Activated CD4-positive, alpha-beta T cell treated with anti-CD3 and anti-CD28 coated beads, Interleukin-2, amount 50 U/mL, for 24 hours (primary cell): ENCODE measurements around the gene CPNE1.
A peak's percentile ranks its signal among the peaks of the same experiment; 100 is the strongest.
"Not testable (repeated sequence)": the region's sequence is repeated elsewhere in the genome, so short reads cannot be mapped to it uniquely, and the experiment has no call there.

Experiments used
- DNase-seq, 2 donors: peaks; one replicate each; pipeline ENCODE4 v3.0.0-alpha.2; 2020; ENCODE audit warnings: low read depth in 1 of 2, low spot score in 1 of 2

The CPNE1 gene

DNA sequence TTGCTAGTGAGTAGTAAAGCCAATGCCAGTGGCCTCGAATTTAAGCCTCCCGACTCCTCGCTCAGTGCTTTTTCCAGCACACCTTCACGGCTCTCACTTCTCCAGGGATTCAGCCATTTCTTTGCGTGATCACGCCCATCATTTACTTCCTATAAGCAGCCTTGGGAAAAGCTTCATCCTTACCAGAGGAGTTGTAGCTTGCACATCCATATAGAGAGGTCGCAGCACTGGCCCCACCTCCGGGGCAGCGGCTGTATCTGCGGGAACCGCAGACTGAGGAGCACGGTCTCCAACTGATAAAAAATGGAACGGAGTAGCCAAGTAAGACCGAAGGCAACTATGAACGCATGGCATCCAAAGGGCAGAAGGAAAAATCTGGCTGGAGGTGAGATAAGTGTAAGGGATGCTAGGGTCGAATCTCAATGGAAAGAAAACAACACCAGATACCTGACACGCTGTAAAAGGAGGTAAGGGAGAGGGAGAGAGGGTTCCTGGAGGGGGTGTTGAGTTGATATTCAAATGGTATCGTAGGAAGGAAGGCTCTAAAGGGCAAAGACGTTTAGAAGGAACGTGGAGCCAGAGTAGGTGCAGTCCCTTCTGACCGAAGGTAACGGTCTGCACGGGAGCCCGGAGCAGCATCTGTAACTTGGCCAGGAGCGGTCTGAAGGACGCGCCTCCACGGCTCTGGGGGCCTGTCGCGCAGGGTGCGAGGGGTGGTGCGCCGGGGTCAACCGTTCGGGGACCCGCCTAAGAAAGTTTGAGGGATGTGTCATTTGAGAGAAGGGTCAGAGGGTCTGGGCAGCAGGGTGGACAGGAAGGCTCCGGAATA lies 33.8 kb upstream of the CPNE1 start:
- no peak for DNase-seq

DNA sequence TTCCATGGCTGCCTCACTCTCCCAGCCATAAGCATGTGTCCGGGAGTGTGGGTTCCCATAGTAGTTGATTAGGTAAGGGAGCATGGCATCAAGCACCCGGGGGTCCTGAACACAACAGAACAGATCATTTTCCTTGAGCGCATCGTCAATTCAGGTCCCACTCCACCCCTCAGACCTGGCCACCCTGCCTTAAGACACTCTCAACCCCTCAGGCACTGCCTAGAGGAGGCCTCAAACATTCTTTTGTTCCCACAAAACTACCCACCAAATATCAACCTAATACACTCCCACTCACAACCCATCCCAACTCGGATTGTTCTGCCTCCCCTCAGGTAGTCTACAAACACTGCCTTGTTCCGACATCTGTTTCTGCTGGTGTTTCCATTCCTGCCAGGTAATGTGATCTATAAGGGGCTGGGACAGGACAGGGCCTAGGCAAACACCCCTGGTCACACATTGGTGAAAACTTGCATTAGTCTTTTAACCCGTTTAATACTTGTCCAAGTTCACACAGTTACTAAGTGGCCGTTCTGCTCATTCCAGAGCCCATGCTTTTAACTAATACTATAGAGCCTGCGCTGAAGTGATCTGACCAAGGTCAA lies 33.1 kb upstream of the CPNE1 start:
- no peak for DNase-seq

DNA sequence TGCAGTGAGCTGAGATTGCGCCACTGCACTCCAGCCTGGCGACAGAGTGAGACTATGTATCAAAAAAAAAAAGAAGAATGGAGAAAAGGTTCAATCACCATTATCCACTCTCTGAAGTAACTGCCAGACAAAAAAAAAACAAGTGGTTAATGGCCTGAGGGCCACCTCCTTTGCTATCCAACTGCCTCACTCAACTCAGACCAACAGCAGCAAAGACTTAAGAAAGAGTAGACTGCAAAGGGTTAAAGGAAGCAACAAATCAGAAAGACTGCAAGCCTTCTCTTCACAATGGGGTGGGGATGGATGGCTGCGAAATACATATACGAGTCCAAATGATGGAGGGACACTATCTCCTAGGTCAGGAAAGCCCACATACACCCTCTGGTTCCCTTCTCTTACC lies 31.3 kb upstream of the CPNE1 start:
- no peak for DNase-seq

DNA sequence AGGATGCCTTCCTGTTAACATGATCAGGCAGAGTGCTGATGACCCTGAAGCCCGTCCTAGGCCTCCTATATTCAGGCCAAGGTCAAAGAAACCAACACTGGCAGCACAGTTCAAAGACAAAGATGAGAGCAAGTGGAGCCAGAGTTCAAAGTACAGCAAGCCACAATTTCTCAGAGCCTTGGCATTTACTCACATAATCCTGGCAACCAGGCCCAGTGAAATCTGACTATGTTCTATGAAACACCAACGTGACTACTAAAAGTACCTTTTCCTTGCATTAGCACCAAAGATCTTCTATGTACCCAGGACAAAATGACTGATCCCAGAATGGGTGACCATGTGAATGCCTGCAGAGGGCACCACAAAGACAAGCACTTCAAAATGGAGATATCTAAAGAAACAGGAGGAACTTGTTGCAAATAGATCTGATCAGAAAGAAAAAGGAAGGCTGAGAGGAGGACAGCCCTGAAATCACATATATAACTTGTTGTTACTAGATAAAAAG lies 30.6 kb upstream of the CPNE1 start:
- DNase-seq: no peak

DNA sequence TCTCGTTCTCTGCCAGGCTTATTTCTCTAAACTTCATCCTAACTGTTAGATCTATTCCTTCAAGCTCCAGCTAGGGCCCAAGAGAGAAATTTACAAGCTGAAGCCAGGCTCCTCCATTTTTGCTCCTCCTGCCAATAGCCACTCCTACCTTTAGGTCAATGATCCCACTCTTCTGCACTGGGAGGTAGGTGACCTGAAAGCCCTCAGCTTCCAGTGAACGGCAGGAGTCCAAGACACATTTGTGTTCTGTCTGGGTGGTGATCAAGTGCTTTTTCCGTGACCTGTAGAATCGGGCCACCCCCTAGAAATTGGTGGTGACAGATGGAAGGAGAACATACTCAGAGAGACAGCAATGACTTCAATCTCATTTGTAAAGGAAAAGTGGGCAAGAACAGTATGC lies 25.6 kb upstream of the CPNE1 start:
- no peak for DNase-seq

DNA sequence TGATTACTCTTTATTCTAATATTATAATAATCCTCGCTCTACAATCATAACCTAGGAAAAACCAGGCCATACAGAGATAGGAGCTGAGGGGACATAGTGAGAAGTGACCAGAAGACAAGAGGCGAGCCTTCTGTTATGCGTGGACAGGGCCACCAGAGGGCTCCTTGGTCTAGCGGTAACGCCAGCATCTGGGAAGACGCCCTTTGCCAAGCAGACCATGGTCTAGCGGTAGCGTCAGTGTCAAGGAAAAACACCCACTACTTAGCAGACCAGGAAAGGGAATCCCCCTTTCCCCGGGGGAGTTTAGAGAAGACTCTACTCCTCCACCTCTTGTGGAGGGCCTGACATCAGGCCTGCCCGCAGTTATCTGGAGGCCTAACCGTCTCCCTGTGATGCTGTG lies 22.2 kb upstream of the CPNE1 start:
- not testable (repeated sequence) for DNase-seq

DNA sequence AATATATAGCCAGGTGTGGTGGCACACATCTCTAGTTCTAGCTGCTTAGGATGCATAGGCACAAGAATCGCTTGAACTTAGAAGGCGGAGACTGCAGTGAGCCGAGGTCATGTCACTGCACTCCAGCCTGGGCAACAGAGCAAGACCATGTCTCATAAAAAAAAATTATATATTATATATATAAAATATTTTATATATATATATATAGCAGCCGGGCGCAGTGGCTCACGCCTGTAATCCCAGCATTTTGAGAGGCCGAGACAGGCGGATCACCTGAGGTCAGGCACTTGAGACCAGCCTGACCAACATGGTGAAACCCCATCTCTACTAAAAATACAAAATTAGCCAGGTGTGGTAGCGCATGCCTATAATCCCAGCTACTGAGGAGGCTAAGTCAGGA lies 20.7 kb upstream of the CPNE1 start:
- not testable (repeated sequence) for DNase-seq

DNA sequence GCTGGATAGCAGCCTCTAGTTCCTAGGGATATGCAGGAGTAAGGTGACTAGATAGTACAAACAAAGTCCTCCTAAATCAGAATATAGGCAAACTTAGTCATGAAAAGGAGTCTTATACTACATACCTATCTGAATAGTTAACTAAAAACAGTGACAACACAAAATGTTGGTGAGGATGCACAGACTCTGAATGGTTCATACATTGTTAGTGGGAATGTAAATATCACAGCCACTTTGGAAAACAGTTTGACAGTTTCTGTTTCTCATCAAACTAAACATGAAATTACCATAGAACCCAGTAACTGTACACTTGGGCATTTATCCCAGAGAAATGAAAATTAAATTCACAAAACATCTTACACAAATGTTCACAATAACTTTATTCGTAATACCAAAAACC lies 17.3 kb upstream of the CPNE1 start:
- no peak for DNase-seq

DNA sequence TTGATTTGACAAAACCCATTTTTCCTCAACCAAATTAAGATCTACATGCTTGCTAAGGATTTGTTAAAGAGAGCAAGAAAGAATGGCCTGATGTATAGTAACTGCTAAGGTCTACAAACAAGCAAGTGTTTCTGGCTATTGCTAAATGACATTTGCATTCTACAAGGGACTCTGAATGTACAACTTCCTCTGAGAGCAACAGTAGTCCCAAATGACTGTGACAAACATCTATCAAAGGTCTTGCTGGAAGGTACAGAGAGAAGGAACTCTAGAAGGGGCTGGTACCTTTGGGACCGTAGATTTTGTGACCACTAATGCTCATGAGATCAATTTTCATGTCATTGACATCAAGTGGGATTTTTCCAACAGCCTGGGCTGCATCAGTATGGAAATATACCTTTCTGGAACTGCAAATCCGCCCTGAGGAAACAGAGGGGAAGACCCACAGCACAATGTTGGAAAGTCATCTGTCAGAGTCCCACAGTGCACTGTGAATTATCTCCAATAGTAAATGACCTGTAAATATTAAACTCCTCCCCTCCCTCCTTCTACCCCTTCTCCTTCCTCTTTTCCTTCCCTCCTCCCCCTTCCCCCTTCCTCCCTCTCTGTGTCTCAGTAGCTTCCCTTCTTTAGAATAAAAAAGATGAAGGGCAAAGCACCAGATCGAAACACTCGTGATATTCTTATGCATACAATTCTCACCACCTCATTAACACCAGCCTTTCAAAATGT lies 15.9 kb upstream of the CPNE1 start:
- DNase-seq: no peak

DNA sequence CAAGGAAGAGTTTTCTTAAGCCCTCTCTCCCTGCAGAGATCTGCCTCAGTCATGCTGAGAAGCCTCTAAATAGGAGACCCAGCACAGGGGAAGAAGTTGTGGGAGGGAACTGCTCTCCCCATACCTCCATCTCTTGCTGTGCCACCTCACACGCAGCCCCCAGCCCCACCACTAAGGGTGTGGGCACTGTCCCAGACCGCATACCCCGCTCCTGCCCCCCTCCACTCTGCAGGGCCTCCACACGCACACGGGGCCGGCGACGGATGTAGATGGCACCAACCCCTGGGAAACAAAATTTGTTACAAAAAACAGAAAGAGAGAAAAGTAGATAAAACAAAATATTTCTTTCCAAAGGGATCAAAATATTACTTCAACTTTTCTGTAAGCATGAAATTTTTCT lies 10.2 kb upstream of the CPNE1 start:
- no peak for DNase-seq

DNA sequence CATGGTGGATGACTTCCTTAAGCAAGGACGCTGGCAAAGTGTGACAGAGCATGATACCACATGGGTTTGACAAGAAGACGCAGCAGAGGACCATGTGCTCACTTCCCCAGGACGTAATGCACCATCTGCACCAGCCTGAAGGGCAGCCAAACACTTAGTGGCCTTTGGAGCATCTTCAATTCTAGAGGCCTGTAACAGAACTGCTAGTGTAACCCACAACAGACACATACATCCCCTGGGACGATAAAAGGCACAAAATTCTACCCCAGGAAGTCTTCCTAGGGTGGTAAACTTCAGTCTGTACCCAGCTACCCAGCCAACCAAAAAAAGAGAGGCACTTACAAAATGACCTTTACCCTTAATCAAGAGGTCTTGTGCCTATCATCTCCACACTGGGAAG lies 9.2 kb upstream of the CPNE1 start:
- DNase-seq: no peak

DNA sequence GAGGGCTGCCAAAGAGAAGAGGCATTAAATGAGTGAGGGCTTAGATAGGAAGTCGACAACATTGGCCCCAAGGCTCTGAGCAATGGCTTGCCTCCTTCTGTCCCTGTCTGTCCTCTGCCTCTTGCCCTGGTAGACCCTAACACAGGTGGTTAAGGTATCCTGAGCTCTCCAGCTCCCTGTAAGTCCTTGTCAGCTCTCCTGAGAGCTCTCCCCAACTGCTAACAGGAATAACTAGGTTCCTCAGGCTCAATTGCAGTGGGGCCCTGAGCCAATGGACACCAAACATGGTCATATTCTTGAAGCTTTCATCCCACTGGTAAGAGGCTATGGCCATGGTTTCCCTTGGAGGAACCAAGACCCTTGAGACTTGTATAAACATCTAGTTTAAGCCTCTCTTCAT lies 5.0 kb upstream of the CPNE1 start:
- no peak for DNase-seq

DNA sequence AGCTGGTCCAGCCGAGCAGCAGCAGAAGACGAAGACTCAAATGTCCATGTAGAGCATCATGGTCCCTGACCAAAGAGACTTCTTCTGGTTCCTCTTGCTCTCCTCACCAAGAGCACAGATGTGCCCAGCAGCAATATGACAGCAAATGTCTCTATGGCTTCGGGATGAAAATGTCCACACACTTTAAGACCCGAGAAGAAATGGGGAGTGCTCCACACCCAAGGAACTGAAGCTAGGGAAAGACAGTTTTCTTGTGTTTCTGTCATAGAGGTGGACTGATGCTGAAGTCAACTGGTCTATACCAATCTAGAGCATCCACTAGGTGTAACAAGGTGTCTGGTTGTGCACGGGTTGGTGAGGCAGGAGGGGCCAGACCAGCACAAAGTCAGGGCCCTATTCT lies 4.5 kb upstream of the CPNE1 start:
- no peak for DNase-seq

DNA sequence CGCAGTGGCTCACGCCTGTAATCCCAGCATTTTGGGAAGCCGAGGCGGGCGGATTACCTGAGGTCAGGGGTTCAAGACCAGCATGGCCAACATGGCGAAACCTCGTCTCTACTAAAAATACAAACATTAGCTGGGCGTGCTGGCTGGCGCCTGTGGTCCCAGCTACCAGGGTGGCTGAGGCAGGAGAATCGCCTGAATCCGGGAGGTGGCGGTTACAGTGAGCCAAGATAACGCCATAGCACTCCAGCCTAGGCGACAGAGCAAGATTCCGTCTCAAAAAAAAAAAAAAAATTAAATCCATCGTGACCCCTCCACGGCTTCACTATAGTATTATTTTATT lies 1.2 kb upstream of the CPNE1 start:
- DNase-seq: no peak

DNA sequence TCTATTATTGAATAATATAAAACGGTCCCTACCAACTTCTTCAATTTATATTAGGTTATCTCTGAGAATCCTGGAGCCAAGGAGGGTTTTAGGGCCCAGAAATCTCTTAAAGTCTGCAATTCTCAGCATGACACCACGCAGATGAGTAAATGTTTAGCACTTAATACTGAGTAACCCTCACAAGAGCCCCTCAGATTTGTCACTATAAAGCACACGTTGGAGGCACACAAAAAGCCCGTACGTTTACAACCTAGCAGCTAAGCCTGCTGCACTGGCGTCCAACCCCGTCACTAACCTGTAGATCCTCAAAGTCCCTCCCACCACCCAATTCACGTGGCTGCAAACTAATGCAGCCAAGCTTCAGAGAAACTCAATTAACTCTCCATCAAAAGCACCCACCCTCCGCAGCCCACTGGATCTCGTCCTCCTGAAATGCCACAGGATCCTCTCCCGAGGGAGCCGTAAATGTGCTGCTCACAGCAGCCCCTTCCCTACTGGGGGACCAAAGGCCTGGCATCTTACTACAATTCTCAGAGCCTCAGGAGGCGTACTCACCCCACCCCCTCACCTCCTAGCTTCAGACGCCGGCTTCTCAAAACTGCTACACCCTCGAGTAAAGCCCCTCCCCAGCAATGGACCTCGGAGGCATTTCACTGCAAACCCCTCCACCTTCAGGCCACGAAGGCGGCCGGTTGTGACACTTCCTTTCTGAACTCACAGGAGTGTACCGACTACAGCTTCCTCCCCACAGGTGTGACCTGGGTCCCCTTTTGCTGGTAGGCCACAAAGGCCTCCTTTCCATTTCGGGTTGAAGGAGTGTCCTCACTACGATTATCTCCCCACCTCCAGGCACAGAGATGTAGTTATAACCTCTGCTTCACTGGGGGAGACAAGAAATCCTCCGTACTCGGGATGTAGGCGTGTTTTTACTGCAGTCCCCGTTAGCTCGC lies 909 bp downstream of the CPNE1 start:
- DNase-seq: peak; percentile 42 to 47

DNA sequence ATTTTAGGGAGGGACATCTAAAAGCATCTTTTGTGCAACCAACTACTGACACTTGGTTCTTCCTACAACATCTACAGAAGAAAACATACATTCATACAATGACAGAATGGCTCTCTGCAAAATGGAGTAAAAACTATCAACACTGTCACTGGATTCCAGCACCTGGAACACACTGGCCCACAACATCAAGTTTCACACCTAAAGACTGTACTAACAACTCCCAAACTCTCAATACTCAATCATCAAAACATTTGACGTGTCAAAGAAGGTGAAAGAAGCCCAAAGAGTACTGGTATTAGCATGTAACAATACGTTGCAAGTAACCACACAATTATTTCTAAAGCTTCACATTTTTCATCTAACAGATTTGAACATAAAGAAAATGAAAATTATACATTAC lies 2.1 kb downstream of the CPNE1 start:
- DNase-seq: no peak

DNA sequence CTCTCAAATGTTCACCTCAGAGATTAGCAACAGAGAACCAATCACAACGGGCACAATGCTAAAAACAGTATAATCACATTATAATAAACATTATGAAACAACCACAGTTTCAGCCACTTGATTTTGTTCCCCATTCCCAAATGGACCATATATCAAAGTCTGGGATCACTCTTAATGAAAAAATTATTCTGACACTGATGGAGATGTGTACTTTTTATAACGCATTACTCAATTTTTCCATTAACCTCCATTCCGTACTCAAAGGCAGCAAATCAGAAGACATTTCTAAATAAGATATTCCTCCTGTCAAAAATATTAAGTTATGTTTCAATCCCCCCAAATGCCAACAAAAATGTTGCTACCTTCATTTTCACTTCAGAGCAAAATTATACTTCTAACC lies 2.8 kb downstream of the CPNE1 start:
- no peak for DNase-seq

DNA sequence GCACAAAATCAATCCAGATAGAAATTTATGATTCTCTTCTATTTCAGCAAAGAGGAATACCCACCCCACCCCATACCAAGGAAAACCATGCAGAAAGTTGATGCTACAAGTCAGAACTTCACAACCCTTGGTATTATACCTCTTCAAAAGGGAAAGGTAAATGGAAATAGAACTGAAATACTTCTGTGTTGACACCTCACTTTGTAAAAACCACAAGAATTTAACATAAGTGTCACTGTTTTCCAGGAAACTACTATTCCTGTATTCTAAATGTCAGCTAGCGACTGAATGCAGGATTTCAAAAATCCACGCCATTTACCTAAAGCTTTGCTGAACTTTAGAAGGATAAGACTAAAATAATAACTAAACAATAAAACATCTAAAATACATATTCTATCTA lies 3.6 kb downstream of the CPNE1 start:
- DNase-seq: no peak

DNA sequence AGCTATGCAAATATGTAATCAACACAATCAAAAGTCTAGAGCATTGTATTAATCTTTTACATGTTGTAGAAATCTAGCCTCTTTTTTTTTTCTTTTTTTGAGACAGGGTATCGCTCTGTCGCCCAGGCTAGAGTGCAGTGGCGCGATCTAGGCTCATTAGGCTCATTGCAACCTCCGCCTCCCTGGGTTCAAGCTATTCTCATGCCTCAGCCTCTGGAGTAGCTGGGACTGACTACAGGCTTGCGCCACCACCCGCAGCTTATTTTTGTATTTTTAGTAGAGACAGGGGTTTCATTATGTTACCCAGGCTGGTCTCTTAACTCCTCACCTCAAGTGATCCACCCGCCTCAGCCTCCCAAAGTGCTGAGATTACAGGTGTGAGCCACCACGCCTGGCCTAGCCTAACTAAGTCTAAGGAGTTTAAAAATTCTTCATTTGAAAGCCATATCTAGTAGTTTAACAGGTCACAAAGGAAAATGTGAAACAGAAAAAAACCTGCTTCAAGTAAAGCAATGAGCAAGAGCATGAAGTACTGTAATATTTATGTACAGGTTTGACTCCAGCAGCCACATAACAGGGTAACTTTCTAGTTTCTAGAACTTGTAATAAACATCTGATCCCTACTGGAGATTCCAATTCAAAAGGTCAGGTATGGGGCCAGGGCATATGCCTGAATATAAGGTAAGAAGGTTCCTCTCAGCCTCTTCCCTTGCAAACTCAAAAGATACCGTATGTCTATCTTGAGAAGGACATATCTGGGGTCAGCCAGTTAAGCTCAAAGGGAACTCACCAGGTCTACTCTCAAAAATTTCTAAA lies 4.4 kb downstream of the CPNE1 start:
- no peak for DNase-seq

DNA sequence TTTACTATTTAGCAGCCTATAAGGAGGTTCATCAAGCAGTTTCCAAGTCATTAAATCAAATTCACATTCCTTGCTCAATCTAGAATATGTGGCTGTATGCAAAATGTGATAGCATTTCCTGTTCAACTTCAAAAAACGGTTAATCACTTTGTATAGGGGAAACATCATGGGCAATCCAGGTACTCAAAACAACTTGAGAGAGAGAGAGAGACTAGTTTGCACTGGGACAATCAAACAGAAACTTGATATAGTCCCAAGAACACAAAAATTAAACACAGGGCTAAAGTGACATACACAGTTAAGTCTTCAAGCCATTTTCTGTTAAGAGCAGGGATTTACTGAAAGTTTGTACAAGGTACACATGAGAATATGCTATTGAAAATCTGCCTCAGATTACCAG lies 7.4 kb downstream of the CPNE1 start:
- DNase-seq: no peak
